NCI-H524 (cell line): Measurements from ENCODE around the gene CCNA1.
A peak's percentile ranks its signal among the peaks of the same experiment; 100 is the strongest.

ENCODE experiments used
- DNase-seq, 2 experiments: peaks; one replicate each; lab custom pipeline; 2025; lab: John Stamatoyannopoulos, UW

CCNA1 gene

GRCh38 chr13:36454121-36454520, 21.8 kb downstream of the CCNA1 start:
- no peak for DNase-seq

GRCh38 chr13:36454987-36455386, 22.7 kb downstream of the CCNA1 start:
- DNase-seq = no peak

GRCh38 chr13:36456577-36456976, 24.3 kb downstream of the CCNA1 start:
- no peak for DNase-seq

DNA sequence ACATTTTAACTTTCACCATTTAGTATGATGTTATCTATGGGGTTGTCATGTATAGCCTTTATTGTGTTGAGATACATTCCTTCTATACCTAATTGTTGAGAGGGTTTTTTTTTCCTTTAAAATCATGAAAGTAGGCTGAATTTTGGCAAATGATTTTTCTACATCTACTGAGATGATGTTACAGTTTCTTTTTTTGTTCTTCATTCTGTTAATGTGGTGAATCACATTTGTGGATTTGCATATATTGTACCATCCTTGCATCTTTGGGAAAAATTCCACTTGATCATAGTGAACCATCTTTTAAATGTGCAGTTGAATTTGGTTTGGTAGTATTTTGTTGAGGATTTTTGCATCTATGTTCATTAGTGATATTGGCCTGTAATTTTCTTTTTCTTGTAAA, 29.2 kb downstream of the CCNA1 start:
- no peak for DNase-seq

DNA sequence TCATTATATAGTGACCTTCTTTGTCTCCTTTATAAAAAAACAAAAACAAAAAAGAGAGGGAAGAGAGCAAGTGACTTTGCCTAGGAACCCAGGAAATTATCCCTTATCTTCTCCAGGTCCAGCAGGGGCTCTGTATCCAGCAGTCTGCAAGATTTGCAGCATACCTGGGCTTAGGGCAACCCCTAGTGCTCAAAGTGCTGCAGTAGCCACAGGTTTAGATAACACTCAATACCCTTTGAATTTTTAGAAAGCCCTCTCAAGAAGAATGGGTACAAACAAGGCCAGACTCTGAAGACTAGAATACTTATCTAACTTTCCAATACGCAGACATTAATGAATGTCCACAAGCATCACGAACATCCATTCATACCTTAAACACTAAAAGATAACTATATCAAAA, 43.2 kb downstream of the CCNA1 start:
- DNase-seq = peak in 1 of 2 experiments; percentile 54

- no peak for DNase-seq
Measured at GRCh38 chr13:36476661-36477060, 44.4 kb downstream of the CCNA1 start.

GRCh38 chr13:36480726-36481427, 48.6 kb downstream of the CCNA1 start:
- no peak for DNase-seq

DNA sequence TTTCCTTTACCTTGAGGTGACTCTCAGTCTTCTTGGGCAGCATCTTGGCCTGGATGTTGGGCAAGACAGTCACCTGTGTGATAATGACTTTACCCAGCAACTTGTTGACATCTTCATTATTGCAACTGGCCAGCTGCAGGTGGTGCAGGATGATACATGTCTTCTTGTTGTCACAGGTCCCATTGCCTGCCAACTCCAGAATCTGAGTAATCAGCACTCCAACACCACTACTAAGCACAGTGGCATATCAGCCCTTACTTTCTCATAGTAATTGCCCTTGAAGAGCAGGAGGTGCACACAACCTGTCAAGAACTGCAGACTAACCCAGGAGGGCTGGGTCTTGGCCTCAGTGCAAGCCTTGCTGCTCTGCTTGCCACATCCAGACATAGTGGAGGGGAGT, 57.8 kb downstream of the CCNA1 start:
- DNase-seq = no peak
